Measurements from ENCODE around the gene COL6A1.

Gene COL6A1
- long read RNA-seq: 0 reads

DNA sequence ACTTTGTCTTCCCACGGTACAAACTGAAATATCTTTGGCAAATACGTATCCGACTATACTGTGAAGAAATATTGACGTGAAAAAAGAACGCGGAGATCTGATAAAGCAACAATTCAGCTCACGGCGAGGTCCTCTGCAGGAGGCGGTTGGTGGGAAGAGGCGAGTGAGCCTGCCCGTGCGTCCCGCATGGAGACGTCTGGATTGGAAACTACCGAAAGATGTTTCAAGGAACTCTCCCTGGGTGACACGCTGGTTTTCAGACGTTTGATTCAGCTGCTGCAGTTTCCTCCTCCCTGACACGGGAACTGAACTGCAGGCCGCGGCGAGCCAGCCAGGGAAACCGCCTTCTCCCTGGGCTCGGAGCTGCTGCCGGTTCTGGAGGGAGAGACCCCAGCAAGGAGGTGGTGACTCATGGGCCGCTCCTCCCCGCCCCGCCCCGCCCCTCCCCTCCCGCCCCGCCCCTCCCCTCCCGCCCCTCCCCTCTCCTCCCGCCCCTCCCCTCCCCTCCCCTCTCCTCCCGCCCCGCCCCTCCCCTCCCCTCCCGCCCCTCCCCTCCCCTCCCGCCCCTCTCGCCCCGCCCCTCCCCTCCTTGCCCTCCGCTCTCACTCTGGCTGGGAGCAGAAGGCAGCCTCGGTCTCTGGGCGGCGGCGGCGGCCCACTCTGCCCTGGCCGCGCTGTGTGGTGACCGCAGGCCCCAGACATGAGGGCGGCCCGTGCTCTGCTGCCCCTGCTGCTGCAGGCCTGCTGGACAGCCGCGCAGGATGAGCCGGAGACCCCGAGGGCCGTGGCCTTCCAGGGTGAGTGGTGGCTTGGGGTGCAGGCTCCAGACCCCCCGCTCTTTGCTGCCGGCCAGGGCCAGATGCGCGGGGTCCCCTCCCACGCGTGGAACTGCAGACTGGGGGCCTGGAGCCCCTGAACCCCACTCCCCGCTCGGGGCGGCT lies at the start of gene COL6A1:
TSS of gene COL6A1 (plus strand) at position 620 of the 941 bp plus-strand sequence. CDS start at position 701, 81 bp downstream.
- H3K27me3 ChIP-seq (ENCODE audit: insufficient read depth, poor library complexity, severe bottlenecking): peaks cover 17% of the 10 kb centered on the region
- TF ChIP-seq POLR2AphosphoS5 (IDR thresholded peaks at IDR 0.05; ENCODE audit: low read depth) (no peak), GABPA (IDR thresholded peaks at IDR 0.05; ENCODE audit: low read depth) (no peak), SPI1 (IDR thresholded peaks at IDR 0.05; ENCODE audit: borderline replicate concordance, low read depth) (no peak)
- TF ChIP-seq, protein P1, sequence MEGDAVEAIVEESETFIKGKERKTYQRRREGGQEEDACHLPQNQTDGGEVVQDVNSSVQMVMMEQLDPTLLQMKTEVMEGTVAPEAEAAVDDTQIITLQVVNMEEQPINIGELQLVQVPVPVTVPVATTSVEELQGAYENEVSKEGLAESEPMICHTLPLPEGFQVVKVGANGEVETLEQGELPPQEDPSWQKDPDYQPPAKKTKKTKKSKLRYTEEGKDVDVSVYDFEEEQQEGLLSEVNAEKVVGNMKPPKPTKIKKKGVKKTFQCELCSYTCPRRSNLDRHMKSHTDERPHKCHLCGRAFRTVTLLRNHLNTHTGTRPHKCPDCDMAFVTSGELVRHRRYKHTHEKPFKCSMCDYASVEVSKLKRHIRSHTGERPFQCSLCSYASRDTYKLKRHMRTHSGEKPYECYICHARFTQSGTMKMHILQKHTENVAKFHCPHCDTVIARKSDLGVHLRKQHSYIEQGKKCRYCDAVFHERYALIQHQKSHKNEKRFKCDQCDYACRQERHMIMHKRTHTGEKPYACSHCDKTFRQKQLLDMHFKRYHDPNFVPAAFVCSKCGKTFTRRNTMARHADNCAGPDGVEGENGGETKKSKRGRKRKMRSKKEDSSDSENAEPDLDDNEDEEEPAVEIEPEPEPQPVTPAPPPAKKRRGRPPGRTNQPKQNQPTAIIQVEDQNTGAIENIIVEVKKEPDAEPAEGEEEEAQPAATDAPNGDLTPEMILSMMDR (IDR thresholded peaks at IDR 0.05; ENCODE audit: insufficient read depth, low read length): no peak
- H3K27ac ChIP-seq (replicated peaks): no peak within 1 kb of the TSS
- DNase-seq (ENCODE audit: low read depth in 1 of 2, low spot score in 1 of 2): peak; percentile 22 to 32
- H3K4me3 ChIP-seq (replicated peaks; ENCODE audit: insufficient read depth, low read length): no peak within 1 kb of the TSS; the same call in 1 of the 2 replicates

DNA sequence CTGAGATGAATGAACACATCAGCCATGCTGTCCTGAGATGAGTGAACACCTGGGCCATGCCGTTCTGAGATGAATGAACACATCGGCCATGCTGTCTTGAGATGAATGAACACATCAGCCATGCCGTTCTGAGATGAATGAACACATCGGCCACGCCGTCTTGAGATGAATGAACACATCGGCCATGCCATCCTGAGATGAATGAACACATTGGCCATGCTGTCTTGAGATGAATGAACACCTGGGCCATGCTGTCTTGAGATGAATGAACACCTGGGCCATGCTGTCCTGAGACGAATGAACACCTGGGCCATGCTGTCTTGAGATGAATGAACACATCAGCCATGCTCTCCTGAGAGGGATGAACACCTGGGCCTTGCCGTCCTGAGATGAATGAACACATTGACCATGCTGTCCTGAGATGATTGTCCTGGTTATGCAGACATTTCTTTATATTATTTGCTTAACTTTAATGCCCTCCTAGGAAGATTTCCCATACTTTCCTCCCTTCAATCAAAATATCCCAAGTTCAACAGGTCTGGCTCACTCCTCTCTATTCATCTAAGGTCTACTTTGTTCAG lies 48.6 kb upstream of the COL6A1 start:
- TF ChIP-seq REST (IDR thresholded peaks at IDR 0.05; ENCODE audit: insufficient replicate concordance, low read depth) (no peak), GABPA (IDR thresholded peaks at IDR 0.05; ENCODE audit: low read depth) (no peak), SPI1 (IDR thresholded peaks at IDR 0.05; ENCODE audit: borderline replicate concordance, low read depth) (no peak), POLR2AphosphoS5 (IDR thresholded peaks at IDR 0.05; ENCODE audit: low read depth) (no peak)
- TF ChIP-seq, protein P1 (IDR thresholded peaks at IDR 0.05; ENCODE audit: insufficient read depth, low read length): no peak
- H3K4me3 ChIP-seq (replicated peaks; ENCODE audit: insufficient read depth, low read length): no peak overlapping the region
- DNase-seq (ENCODE audit: low read depth in 1 of 2, low spot score in 1 of 2): no peak
- no peak overlapping the region for H3K27ac ChIP-seq (replicated peaks)
- H3K27me3 ChIP-seq (ENCODE audit: insufficient read depth, poor library complexity, severe bottlenecking): no peaks in the 10 kb centered on the region

GRCh38 chr21:45934085-45934484 lies 47.5 kb upstream of the COL6A1 start:
- no peak for DNase-seq (ENCODE audit: low read depth in 1 of 2, low spot score in 1 of 2)
- Histone ChIP-seq H3K27ac (replicated peaks) (no peak overlapping the region), H3K27me3 (ENCODE audit: insufficient read depth, poor library complexity, severe bottlenecking) (no peaks in the 10 kb centered on the region), H3K4me3 (replicated peaks; ENCODE audit: insufficient read depth, low read length) (no peak overlapping the region)
- TF ChIP-seq, protein P1 (IDR thresholded peaks at IDR 0.05; ENCODE audit: insufficient read depth, low read length): no peak
- TF ChIP-seq GABPA (IDR thresholded peaks at IDR 0.05; ENCODE audit: low read depth): no peak

DNA sequence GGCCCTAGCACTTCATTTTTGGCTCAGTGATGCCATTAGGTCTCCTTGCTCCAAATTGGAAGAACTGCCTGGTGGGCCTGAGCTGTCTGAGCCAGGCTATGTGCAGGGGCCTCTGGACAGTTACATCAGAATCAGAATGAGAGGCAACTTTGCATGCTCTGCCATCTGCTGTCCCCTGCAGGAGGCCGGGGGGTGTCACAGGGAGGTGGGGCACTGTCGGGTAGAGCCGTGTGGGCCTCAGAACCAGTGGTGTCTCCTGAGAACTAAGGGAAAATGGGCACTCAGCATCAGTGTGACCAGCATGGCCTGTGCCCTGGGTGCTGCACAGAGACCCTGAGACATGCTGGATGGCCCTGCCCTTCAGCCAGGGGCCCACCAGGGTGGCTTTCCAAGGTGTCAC lies 47.0 kb upstream of the COL6A1 start:
- no peaks in the 10 kb centered on the region for H3K27me3 ChIP-seq (ENCODE audit: insufficient read depth, poor library complexity, severe bottlenecking)
- no peak for TF ChIP-seq GABPA (IDR thresholded peaks at IDR 0.05; ENCODE audit: low read depth)
- no peak for TF ChIP-seq POLR2AphosphoS5 (IDR thresholded peaks at IDR 0.05; ENCODE audit: low read depth)
- no peak for TF ChIP-seq REST (IDR thresholded peaks at IDR 0.05; ENCODE audit: insufficient replicate concordance, low read depth)
- no peak overlapping the region for H3K4me3 ChIP-seq (replicated peaks; ENCODE audit: insufficient read depth, low read length)
- no peak overlapping the region for H3K27ac ChIP-seq (replicated peaks)
- no peak for DNase-seq (ENCODE audit: low read depth in 1 of 2, low spot score in 1 of 2)
